Renal cortex interstitium (tissue), 3 donors: Measurements from ENCODE around the gene APOC1. TPM values are rescaled to one million over a fixed set of nuclear protein-coding genes. Genes with fewer than 3 reads are reported as not detected.

Source experiments
- polyA plus RNA-seq, 3 donors: library from polyadenylated mRNA; unstranded; fragments of 120-200 nt; gene quantifications; one replicate each; pipeline ENCODE4 v1.2.1, GENCODE V29; 2013; ENCODE audit not compliant: insufficient read length in 3 of 3

APOC1 gene
- polyA plus RNA-seq, 3 donors: 11.1 to 13.2 (median 11.4) TPM

Other genes starting within 250 kb of the APOC1 start
- 10 to 100 TPM; 12.3 to 24.0 (median 12.5) TPM for gene CEACAM19, start 243.1 kb upstream of the APOC1 start, polyA plus RNA-seq
- gene CEACAM16, start 215.5 kb upstream of the APOC1 start, polyA plus RNA-seq: not detected
- gene BCL3, start 165.9 kb upstream of the APOC1 start, polyA plus RNA-seq: 10 to 100 TPM in 1 of 3 donors, 1 to 10 TPM in 2; 4.4 to 14.3 (median 9.0) TPM
- gene CBLC, start 136.7 kb upstream of the APOC1 start, polyA plus RNA-seq: 10 to 100 TPM in 1 of 3 donors, 1 to 10 TPM in 2; 5.4 to 10.1 (median 5.6) TPM
- 100 to 1,000 TPM; 433 to 689 (median 663) TPM for gene BCAM, start 105.5 kb upstream of the APOC1 start, polyA plus RNA-seq
- 100 to 1,000 TPM; 152 to 171 (median 163) TPM for gene NECTIN2, start 68.3 kb upstream of the APOC1 start, polyA plus RNA-seq
- gene TOMM40, start 23.4 kb upstream of the APOC1 start, polyA plus RNA-seq: 10 to 100 TPM; 38.5 to 53.5 (median 46.5) TPM
- 100 to 1,000 TPM; 280 to 456 (median 412) TPM for gene APOE, start 8.8 kb upstream of the APOC1 start, polyA plus RNA-seq
- gene APOC4, start 27.6 kb downstream of the APOC1 start, polyA plus RNA-seq: not detected
- gene APOC2, start 31.4 kb downstream of the APOC1 start, polyA plus RNA-seq: 10 to 100 TPM; 13.6 to 16.6 (median 13.7) TPM
- gene CLPTM1, start 40.8 kb downstream of the APOC1 start, polyA plus RNA-seq: 100 to 1,000 TPM; 113 to 136 (median 125) TPM
- gene RELB, start 86.9 kb downstream of the APOC1 start, polyA plus RNA-seq: 1 to 10 TPM; 4.0 to 7.8 (median 6.2) TPM
- 10 to 100 TPM; 65.0 to 86.5 (median 69.1) TPM for gene CLASRP, start 124.4 kb downstream of the APOC1 start, polyA plus RNA-seq
- gene ZNF296, start 161.9 kb downstream of the APOC1 start, polyA plus RNA-seq: 1 to 10 TPM in 2 of 3 donors, under 1 TPM in 1; 0.76 to 2.6 (median 1.4) TPM
- 10 to 100 TPM; 17.8 to 25.9 (median 22.6) TPM for gene GEMIN7, start 164.7 kb downstream of the APOC1 start, polyA plus RNA-seq
- gene PPP1R37, start 178.6 kb downstream of the APOC1 start, polyA plus RNA-seq: 10 to 100 TPM; 23.3 to 39.5 (median 32.4) TPM
- gene NKPD1, start 246.4 kb downstream of the APOC1 start, polyA plus RNA-seq: under 1 TPM; 0.09 to 0.38 (median 0.13) TPM